Left lobe of liver (tissue), 2 donors: Measurements from ENCODE around the gene TNIP1. TPM values are rescaled to one million over a fixed set of nuclear protein-coding genes. Genes with fewer than 3 reads are reported as not detected.

Experiments used
- ATAC-seq: fragments of 200-7000 bp; cut with Tn5 transposase; one replicate; pipeline ENCODE4 v1.9.1; 2020; ENCODE audit warnings: mild to moderate bottlenecking, moderate library complexity
- DNase-seq: peaks from one replicate; pipeline ENCODE4 v3.0.0-alpha.2; 2020; ENCODE audit warnings: low spot score
- total RNA-seq: library from RNA; stranded (reverse); gene quantifications from one replicate; pipeline ENCODE4 v1.2.1, GENCODE V29; 2021
- donor health status: DM: no; HTN: no; CAD: no; lungs with moderate emphysema.
- donor health status: DM: no; HTN: yes; CAD: no.

The TNIP1 gene
- total RNA-seq, 1 donor from 2014 or later: 74.5 TPM

DNA sequence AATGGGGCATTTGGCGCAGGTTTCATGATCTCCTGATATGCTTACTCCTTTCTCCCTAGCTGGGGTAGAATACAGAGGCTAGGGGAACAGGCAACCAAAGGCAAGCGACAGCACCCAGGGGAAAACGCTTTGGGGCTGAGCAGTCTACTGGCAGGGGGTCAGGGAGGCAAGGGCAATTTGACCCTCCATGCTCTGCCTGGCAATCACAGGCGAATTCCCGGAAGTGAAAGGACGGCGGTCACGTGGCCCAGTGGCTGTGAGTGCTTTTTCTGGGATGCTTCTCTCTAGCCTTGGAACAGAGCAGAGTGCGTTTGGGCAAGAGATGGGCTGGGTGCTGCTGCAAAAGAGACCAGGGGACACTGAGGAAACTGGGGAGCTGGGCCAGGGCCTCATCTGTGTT, 54.7 kb downstream of the TNIP1 start:
- DNase-seq: no peak
- no peak for ATAC-seq

DNA sequence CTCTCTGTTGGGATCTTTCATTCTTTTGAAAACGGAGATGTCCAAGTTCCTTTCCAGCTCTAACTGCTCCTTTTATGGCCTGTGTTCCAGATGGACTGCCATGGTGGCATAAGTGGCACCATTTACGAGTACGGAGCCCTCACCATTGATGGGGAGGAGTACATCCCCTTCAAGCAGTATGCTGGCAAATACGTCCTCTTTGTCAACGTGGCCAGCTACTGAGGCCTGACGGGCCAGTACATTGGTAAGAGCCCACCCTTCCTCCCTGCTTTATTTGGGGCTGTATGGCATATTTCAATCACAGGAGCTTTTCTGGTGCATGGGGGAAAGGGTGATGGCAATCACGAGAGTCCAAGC, 55.6 kb downstream of the TNIP1 start:
- ATAC-seq: no peak
- no peak for DNase-seq

DNA sequence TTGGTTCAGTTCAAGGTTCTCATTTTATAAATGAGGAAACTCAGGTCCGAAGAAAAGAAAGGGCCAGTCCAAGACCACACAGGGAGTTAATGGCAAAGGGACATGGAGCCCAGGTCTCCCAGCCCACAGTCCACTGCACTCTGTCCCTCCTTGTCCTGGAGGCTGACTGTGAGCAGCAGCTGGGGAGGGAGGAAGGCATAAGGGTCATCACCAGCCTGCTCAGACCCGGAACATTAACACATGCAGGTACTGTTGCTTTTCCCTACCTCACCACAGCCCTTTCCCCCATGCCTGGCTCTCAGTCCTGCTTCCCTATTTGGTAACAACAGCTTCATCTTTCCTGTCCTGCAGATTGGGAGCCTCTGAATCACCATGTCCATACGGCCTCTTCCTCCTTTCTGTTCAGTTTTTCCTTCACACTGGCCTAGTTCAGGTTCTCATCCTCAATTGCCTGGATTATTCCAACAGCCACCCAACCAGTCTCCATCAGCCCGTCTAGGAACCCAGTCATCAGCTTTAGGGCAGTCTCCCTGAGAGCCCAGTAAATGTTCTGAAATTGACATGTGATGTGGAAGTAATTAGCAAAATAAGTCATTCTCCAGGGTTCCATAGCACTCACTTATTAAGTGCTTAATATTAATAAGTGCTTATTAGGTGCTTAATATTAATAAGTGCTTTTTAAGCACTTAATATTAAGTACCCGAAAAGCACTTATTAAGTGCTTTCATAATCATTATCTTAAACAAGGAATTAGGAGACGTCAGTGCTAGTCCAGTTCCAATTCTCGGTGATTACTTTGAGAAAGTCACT, 56.2 kb downstream of the TNIP1 start:
- ATAC-seq (no peak), DNase-seq (no peak)

DNA sequence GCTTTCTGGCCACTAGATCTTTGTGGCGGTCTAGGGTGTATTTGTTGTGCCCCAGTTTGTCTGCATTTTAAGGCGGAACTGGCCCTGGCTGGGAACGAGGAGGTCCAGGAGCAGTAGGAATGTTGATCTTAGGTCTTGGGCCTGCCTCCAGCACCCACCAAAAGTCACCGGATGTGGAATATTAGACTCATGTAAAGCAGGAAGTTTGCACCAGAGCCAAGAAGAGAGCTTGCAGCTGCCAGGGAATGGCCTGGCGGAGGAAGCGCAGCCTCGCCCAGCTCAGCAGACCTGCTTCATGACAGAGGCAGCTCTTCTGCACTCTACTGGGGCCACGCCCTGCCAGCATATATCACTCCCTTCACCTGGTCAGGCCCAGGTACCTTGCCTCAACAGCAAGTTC, 57.2 kb downstream of the TNIP1 start:
- DNase-seq (no peak), ATAC-seq (peak; percentile 5)

DNA sequence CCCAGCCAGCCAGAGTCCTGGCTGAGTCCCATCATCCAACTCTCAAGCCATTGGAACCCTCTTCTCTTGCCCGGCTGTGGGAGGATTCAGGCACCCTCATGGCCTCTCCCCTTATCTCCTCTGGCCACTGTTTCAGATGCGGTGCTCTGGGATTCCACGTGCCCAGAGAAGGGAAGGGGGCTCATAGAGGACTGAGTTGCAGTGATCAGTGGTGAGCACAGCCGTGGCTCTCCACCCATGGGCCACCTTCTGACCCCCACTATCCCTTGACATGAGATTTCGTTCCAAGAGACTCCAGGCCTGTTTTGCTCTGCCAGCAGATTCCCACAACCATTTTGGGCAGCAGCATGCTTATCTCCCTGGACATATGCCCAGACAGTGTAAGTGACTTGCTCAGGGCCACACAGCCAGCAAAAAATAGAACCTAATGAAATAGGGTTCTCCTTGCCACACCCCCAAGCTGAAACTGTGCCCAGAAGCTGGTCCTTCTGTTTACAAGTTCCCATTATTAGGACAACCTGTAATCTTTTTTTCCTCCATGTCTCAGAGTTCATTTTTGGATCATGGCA, 57.7 kb downstream of the TNIP1 start:
- DNase-seq (peak; percentile 90), ATAC-seq (peak; percentile 53)

DNA sequence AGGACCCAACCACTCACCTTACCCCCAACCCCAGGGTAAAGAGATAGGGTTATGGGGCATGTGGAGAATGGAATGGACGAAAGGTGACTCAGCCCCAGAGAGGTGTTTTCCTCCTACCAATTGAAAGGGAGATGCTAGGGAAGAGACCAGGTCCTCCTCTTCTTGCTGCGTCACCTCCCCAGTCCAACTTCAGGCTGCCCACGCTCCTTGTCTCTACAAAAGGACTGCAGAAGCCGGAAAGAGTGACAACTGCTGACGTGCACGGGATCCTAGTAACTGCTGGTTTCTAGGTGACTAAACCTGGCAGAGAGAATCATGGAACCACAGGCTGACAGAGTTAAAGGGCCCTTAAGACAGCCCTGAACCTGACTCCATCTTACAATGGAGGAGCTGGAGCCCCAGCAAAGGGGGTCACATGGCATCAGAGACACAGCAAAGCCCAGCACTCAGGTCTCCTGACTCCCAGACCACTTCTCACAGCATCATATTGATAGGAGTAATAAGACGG, 58.3 kb downstream of the TNIP1 start:
- DNase-seq (no peak), ATAC-seq (peak; percentile 2)

DNA sequence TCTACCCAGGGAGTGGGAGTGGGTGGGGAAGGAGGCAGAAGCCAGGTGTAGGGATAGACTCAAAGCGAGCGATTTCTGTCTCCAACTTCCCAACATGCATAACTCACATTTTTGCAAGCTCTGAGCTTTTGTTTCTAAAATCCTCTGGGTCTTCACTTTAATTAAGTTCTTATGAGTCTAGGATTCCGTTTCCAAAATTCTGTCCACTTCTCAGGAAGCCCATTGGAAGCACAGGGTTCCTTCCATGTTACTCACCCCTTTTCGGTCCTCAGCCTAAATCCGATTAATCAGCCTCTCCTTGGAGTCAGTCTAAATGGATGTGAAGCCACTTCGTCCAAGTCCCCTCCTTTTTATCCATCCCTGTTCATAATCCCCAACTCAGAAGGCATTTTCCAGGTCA, 59.1 kb downstream of the TNIP1 start:
- DNase-seq: no peak
- ATAC-seq: no peak

DNA sequence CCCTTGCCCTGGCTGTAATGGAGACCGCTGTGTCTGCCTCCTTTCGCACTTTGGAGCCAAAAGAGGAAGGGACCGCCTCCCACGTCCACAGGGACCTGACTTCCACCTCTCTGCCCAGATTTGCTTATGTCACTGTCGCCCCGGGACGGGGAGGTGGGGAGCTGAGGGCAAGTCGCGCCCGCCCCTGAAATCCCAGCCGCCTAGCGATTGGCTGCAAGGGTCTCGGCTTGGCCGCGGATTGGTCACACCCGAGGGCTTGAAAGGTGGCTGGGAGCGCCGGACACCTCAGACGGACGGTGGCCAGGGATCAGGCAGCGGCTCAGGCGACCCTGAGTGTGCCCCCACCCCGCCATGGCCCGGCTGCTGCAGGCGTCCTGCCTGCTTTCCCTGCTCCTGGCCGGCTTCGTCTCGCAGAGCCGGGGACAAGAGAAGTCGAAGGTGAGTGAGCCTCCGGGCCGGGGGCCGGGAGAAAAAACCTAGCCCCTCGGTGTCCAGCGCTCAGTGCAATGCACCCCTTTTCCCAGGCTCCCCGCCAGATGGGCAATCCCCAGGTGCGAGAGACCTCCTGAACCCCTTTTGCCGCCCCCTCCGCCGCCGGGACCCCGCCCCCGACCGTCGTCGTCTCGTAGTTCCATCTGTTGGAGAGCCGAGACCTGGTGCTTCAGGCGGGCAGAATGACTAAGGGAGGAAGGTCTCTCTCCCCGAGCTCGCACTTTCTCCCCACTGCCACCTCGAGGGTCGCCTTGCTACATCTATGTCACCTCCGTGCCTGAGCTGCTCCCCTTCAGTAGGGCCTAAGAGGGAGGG, 60.3 kb downstream of the TNIP1 start, which contains the start of gene GPX3:
Gene GPX3, plus strand, starts transcription at position 288 of the 807 bp plus-strand sequence. Its CDS starts 64 bp downstream, at position 352.
- DNase-seq (peak; percentile 99), ATAC-seq (peak; percentile 80)

DNA sequence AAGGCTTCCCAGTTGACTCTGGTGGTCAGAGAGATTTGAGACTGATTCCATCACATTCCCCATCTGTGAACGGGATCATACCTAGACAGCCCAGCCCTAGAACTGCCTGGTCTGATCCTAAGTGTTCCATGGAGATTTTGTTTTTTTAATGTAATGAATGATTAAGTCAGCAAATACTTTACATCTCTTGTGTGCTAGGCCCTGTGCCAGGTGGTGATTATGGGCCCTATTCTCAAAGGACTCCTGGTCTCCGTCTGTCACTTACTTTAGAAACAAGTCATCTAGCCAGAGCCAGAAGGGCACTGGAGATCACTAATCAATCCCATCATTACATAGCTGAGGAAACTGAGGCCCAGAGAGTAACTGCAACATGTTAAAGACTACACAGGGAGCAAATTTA, 61.5 kb downstream of the TNIP1 start:
- DNase-seq (no peak), ATAC-seq (no peak)

DNA sequence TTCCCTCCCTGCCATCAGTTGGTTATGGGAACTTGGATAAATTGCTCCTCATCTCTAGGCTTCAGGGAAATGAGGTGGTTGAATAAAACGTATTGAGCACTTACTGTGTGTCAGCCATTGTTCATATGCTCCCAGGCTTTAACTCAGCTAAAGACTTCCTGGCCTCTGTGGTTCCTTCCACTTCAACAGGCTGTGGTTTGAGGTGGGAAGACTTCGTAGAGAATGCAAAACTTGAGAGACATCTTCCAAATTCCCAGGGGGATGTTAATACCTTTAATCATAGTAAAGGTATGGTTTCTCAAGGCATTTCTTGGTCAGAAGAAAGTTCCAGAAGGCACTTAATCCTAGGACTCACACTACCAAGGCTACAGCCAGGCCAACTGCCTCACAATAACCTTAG, 62.0 kb downstream of the TNIP1 start:
- ATAC-seq: no peak

DNA sequence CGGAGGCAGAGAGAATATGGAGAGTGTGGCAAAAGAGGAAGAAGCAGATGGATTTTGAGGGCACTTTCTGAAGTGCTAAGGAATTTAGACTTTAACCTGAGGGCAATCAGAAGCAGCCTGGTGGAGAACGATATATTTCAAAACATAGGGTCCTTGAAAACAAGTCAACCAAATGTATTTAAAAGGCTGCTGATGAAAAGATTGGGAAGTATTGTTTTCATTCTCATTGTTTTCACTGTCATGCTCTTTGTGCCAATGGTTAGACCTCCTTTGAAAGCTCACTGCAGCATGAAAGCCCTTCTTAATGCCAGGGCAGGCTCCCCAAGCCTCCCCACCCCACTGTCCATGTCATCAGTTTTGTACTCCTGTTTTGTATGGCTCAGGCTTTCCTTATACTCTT, 62.9 kb downstream of the TNIP1 start:
- no peak for DNase-seq
- ATAC-seq: no peak

More for the DNA sequence above, 62.0 kb downstream of the TNIP1 start:
- DNase-seq: no peak

DNA sequence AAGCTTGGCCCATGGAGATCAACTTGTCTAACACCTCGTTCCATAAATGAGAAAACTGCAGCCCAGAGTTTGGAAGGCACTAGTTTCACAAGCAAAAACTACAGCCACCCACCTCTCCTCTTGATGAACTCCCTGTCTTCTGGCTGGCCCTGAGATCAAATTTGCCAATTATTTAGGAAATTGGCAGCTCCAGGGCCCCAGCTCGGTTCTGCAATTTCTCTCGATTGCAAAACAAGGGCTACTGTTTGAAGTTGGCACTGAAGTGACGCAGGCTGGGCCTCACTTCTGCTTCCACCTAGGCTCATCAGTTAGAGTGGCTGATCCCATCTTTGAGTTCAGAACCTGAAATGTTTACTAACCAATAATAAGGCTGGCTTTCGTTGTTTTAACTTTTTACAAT, 64.1 kb downstream of the TNIP1 start:
- ATAC-seq: peak; percentile 52
- DNase-seq: peak; percentile 88

DNA sequence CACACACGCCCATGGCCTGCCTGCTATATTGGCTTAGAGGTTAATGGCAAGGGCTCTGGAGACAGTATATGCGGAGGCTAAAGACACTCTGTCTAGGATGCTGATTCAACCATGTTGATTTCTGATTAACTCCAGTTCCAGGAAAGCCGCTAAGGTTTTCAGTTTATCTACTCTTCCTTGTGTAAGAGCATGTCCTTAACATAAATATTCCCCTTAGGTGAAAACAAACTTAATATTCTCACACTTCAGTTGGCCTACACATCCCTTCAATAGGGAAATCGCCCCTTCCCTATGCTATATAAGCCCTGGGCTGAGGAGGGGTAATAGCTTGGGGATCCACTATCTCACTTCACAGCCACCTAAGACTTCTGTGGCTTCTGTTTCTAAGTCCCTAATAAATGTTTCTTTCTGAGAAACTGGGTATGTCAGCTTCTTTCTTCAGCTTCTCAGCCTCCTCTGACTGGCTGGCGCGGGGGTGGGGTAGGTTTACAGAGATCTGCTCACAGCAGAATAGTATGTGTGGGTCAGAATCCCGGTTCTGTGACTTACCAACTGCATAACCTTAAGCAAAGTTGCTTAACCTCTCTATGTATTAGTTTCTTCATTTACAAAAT, 64.8 kb downstream of the TNIP1 start:
- ATAC-seq (no peak), DNase-seq (no peak)

DNA sequence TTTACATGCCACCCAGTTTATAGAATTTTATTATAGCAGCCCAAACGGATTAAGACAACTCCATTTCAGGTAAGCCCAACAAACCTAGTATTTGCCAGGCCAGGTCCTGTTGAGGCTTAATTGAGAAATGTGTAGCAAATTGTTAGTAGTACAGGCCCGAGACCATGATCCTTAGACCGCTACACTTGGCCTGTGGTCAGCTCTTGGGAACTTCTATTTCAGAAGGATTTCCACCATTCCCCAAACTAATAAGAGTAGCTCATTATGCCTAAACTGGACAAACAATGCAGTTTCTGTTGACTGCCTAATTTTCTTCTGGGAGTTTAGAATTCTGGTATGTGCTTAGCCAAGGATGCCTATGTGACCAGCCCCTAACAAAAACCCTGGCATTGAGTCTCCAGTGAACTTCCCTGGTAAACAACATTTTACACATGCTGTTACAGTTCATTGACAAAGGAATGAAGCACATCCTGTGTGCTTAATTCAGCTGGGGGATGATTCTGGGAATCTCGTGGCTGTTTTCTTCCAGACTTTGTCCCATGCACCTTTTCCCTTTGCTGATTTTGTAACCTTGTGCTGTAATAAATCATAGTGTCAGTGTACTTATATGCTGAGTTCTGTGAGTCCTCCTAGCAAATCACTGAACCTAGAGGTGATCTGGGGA, 66.0 kb downstream of the TNIP1 start:
- DNase-seq: no peak
- ATAC-seq: peak; percentile 54

DNA sequence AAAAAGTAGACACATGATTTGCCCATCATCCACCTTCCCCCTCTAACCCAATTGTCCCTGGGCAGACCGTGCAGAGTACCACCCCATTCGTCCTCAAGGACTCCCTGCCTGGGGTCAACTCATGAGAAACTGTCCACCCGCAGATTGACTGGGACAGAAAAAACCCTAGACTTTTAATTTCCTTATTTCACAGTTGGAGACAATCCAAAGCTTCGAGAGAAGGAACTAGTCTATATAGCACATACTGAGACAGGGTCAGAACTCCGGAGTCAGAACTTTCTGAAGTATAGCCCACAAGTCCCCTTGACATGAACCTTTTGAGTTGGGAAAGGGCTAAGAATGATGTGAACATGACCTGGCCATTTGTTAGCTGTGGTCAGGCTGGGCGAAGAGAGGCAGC, 68.0 kb downstream of the TNIP1 start:
- DNase-seq: no peak
- no peak for ATAC-seq

DNA sequence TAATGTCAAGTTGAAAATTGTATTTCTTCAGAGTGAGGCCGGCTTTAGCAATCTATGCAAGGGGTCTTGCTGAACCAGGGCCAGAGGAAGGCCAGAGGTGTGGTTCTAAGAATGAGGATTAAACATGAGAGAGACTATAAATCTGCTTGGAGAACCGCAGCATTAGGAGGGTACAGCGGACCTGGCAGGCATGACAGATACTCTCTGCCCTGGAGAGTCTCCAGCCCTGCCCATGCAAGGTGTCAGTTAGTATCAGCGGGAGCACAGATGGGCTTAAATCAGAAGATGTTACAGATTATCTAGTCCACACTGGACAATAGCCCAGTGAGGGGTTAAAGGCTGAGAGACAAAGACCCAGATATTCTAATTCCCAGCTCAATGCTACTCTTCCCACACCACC, 71.9 kb downstream of the TNIP1 start:
- no peak for DNase-seq
- no peak for ATAC-seq

DNA sequence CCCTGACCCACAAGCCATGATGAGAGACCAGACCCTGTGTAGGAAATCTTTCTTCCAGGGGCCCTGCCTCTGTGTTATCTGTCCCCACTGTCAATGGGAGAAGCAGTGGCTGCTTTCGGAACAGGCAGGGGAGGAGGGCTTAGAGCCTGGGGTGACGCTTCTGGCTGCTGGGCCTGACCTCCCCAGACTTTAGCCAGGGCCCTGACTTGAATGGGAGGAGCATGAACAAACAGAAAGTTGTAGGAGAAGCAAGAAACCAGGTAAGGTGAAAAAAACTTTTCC, 72.7 kb downstream of the TNIP1 start:
- DNase-seq: no peak
- ATAC-seq: no peak

DNA sequence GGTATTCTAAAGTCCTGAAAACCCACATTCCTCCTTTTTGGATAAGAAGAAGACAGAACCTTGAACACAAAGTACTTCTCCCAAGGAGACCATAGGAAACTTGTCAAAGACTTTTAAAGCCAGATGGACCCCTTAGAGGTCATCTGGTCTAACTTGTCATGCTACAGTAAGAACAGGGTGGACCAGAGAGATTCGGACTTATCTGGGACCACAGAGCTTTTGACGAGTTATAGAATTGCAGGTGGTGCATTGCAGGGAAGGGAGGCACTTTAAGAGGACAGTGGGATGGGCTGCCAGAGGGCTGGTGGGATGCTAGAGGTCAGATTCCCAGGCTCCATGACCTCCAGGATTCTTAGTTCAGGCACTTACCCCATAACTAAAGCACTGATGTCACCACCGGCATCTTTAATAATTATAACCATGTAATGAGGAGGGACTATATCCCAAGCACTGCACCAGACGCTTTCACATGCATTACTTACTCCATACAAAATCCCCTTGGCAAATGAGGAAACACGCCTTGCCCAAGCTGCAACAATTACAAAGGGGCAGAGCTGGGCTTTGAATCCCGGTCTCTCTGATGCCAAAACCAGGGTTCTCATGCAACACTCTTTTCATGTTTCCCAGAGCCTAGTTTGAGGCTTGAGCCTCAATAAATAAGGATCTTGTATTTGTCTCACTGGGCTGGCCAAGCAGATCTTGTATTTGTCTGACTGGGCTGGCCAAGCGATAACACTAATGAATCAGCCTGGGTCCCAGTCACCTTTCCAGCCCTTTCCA, 73.2 kb downstream of the TNIP1 start:
- DNase-seq (no peak), ATAC-seq (no peak)

DNA sequence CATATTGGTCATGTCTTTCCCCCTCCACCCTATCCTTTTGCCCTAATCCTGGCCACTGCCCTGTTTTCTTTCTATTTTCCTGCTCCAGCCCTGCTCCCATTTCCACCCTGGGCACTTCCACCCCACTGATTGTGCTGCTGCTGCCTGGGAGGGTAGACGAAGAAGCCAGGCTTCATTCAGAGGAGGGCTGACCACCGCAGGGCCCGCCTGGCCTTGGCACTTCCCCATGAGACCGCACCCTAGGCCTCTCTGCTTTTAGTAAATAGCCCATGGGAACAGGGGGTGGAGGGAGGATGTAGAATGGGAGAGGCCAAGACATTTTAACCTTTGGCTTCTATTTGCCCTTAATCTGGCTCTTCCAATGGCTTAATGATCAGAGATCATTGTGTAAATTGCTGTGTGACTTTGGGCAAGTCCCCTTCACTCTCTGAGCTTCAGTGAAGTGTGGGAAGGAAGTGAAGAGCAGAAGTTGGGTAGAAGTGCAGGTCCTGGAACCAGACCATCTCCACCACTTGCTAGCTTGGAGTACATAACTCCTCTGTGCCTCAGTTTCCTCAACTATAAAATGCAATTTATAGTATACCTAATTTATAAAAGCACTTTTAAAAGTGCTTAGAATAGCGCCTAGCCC, 74.0 kb downstream of the TNIP1 start:
- no peak for ATAC-seq

More for the DNA sequence above, 74.0 kb downstream of the TNIP1 start:
- no peak for DNase-seq
